Measurements from ENCODE around the gene CALHM5. TPM values are rescaled to one million over a fixed set of nuclear protein-coding genes. Genes with fewer than 3 reads are reported as not detected.
A peak's percentile ranks its signal among the peaks of the same experiment; 100 is the strongest.

CALHM5 gene
- total RNA-seq, 1 experiment from 2014 or later, result under 0.01 TPM

GRCh38 chr6:116568821-116569755, 57.6 kb downstream of the CALHM5 start:
- in situ Hi-C loops (cut with HindIII; ENCODE audit: low sequenced_read_pairs), result no loop called here
- no peak for DNase-seq (ENCODE audit: low spot score)

- in situ Hi-C loops (cut with HindIII; ENCODE audit: low sequenced_read_pairs), result no loop called here
- peak; percentile 99 for DNase-seq (ENCODE audit: low spot score)
These were observed 59.6 kb downstream of the CALHM5 start, which contains the start of gene RWDD1 for GRCh38 chr6:116570856-116571682. RWDD1 (plus strand) TSS chr6:116571504; CDS start chr6:116571583, 79 bp downstream.

GRCh38 chr6:116571683-116572000, 60.2 kb downstream of the CALHM5 start:
- in situ Hi-C loops (cut with HindIII; ENCODE audit: low sequenced_read_pairs), result no loop called here

GRCh38 chr6:116572162-116572561, 60.7 kb downstream of the CALHM5 start:
- peak; percentile 27 for DNase-seq (ENCODE audit: low spot score)
- in situ Hi-C loops (cut with HindIII; ENCODE audit: low sequenced_read_pairs), result no loop called here

More at GRCh38 chr6:116571683-116572000, 60.2 kb downstream of the CALHM5 start:
- no peak for DNase-seq (ENCODE audit: low spot score)

Other genes with a start within 250 kb of the CALHM5 start
- gene TSPYL1, start 231.7 kb upstream of the CALHM5 start, total RNA-seq (2014; rRNA removed; shearing (Covaris generic)), result 99.1 and 131 TPM in 2 replicates
- gene DSE, start 140.7 kb upstream of the CALHM5 start, total RNA-seq (2014; rRNA removed; shearing (Covaris generic)), result 30.2 and 37.8 TPM in 2 replicates
- 0.74 TPM in 1 of 2 replicates, not detected in the other for gene CALHM6, start 50.3 kb upstream of the CALHM5 start, total RNA-seq (2014; rRNA removed; shearing (Covaris generic))
- not detected in 2 replicates for gene TRAPPC3L, start 34.0 kb downstream of the CALHM5 start, total RNA-seq (2014; rRNA removed; shearing (Covaris generic))
- not detected in 2 replicates for gene CALHM4, start 42.1 kb downstream of the CALHM5 start, total RNA-seq (2014; rRNA removed; shearing (Covaris generic))
- gene RWDD1, start 59.9 kb downstream of the CALHM5 start, total RNA-seq (2014; rRNA removed; shearing (Covaris generic)), result 36.6 and 50.3 TPM in 2 replicates
- 0.31 and 1.3 TPM in 2 replicates for gene RSPH4A, start 104.8 kb downstream of the CALHM5 start, total RNA-seq (2014; rRNA removed; shearing (Covaris generic))
- 7.0 and 13.9 TPM in 2 replicates for gene ZUP1, start 157.1 kb downstream of the CALHM5 start, total RNA-seq (2014; rRNA removed; shearing (Covaris generic))
- 15.4 and 20.5 TPM in 2 replicates for gene KPNA5, start 169.6 kb downstream of the CALHM5 start, total RNA-seq (2014; rRNA removed; shearing (Covaris generic))